Gastrocnemius medialis (tissue), 4 donors: Measurements from ENCODE around the gene CSNK1D.

ENCODE experiments used
- POLR2A ChIP-seq, 2 donors: fragments of 450-650 bp; IDR thresholded peaks; one replicate each; pipeline ENCODE4 v1.6.1; 2017; ENCODE audit warnings: antibody characterized with exemption in 2 of 2, mild to moderate bottlenecking in 2 of 2, moderate library complexity in 2 of 2
- TF ChIP-seq, protein P1 (sequence below), 5 experiments: fragments of 450-650 bp in 3 of 5; fragments of 200-600 bp in 2 of 5; sonication (generic) in 2 of 5; IDR thresholded peaks in 4 of 5; conservative IDR thresholded peaks in 1 of 5; 1 replicate in 4 of 5; 2 replicates in 1 of 5; pipeline ENCODE4 v1.5.1; 2016 to 2019; ENCODE audit warnings: antibody characterized with exemption in 5 of 5, mild to moderate bottlenecking in 3 of 5, moderate library complexity in 3 of 5

GRCh38 chr17:82199496-82199895, 74.0 kb downstream of the CSNK1D start:
- TF ChIP-seq, protein P1, sequence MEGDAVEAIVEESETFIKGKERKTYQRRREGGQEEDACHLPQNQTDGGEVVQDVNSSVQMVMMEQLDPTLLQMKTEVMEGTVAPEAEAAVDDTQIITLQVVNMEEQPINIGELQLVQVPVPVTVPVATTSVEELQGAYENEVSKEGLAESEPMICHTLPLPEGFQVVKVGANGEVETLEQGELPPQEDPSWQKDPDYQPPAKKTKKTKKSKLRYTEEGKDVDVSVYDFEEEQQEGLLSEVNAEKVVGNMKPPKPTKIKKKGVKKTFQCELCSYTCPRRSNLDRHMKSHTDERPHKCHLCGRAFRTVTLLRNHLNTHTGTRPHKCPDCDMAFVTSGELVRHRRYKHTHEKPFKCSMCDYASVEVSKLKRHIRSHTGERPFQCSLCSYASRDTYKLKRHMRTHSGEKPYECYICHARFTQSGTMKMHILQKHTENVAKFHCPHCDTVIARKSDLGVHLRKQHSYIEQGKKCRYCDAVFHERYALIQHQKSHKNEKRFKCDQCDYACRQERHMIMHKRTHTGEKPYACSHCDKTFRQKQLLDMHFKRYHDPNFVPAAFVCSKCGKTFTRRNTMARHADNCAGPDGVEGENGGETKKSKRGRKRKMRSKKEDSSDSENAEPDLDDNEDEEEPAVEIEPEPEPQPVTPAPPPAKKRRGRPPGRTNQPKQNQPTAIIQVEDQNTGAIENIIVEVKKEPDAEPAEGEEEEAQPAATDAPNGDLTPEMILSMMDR (IDR thresholded peaks at IDR 0.05 in 4 of 5, conservative IDR thresholded peaks at IDR 0.05 in 1 of 5), result no peak
- no peak for TF ChIP-seq POLR2A (IDR thresholded peaks at IDR 0.05)
